Measurements from ENCODE around the gene COPS3. TPM values are rescaled to one million over a fixed set of nuclear protein-coding genes. Genes with fewer than 3 reads are reported as not detected.

The COPS3 gene
- total RNA-seq, 1 experiment from 2014 or later: 35.4 TPM

- DNase-seq (ENCODE audit: low spot score): no peak
These were observed 34.2 kb downstream of the COPS3 start for GRCh38 chr17:17246879-17247278.

- no peak for DNase-seq (ENCODE audit: low spot score)
These were observed 37.9 kb downstream of the COPS3 start for GRCh38 chr17:17243163-17243562.

- no peak for DNase-seq (ENCODE audit: low spot score)
These were observed 38.8 kb downstream of the COPS3 start for GRCh38 chr17:17242246-17242645.

GRCh38 chr17:17241656-17242055, 39.4 kb downstream of the COPS3 start:
- DNase-seq (ENCODE audit: low spot score): no peak

- no peak for DNase-seq (ENCODE audit: low spot score)
These were observed 41.2 kb downstream of the COPS3 start for GRCh38 chr17:17239832-17240231.

GRCh38 chr17:17237026-17237799, 43.8 kb downstream of the COPS3 start, which contains the start of gene FLCN:
Gene FLCN, minus strand, starts transcription at chr17:17237168. Its CDS starts 9,031 bp downstream, at chr17:17228137.
- peak; percentile 80 for DNase-seq (ENCODE audit: low spot score)

- DNase-seq (ENCODE audit: low spot score): peak; percentile 20
These were observed 44.6 kb downstream of the COPS3 start for GRCh38 chr17:17236295-17237025.

GRCh38 chr17:17235212-17236174, 45.6 kb downstream of the COPS3 start:
- DNase-seq (ENCODE audit: low spot score): no peak

GRCh38 chr17:17232303-17232621, 48.8 kb downstream of the COPS3 start:
- no peak for DNase-seq (ENCODE audit: low spot score)

- DNase-seq (ENCODE audit: low spot score): no peak
These were observed 49.3 kb downstream of the COPS3 start for GRCh38 chr17:17231621-17232302.

GRCh38 chr17:17229416-17230384, 51.3 kb downstream of the COPS3 start:
- no peak for DNase-seq (ENCODE audit: low spot score)

- DNase-seq (ENCODE audit: low spot score): no peak
These were observed 52.3 kb downstream of the COPS3 start for GRCh38 chr17:17228521-17229279.

- DNase-seq (ENCODE audit: low spot score): no peak
These were observed 53.2 kb downstream of the COPS3 start for GRCh38 chr17:17227608-17228520.

- no peak for DNase-seq (ENCODE audit: low spot score)
These were observed 54.4 kb downstream of the COPS3 start for GRCh38 chr17:17226451-17227265.

GRCh38 chr17:17225901-17226300, 55.1 kb downstream of the COPS3 start:
- no peak for DNase-seq (ENCODE audit: low spot score)

GRCh38 chr17:17224137-17224536, 56.9 kb downstream of the COPS3 start:
- no peak for DNase-seq (ENCODE audit: low spot score)

GRCh38 chr17:17223736-17224135, 57.3 kb downstream of the COPS3 start:
- no peak for DNase-seq (ENCODE audit: low spot score)
